Measurements from ENCODE around the gene TCP11L1.
"Not testable (repeated sequence)": the region's sequence is repeated elsewhere in the genome, so short reads cannot be mapped to it uniquely, and the experiment has no call there.

DNA sequence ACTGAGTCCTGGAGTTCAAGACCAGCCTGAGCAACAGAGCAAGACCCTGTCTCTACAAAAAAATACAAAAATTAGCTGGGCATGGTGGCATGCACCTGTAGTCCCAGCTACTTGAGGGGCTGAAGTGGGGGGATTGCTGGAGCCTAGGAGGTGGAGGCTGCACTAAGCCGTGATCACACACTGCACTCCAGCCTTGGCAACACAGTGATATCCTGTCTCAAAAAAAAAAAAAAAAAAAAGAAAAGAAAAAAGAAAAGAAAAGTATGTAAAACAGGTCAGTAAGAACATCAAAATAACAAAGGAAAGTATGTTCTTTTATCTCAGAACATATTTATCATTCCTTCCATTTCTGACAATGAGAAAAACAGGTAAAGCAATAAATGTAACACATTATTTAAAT lies 83.3 kb downstream of the TCP11L1 start:
- TF ChIP-seq, protein P1, sequence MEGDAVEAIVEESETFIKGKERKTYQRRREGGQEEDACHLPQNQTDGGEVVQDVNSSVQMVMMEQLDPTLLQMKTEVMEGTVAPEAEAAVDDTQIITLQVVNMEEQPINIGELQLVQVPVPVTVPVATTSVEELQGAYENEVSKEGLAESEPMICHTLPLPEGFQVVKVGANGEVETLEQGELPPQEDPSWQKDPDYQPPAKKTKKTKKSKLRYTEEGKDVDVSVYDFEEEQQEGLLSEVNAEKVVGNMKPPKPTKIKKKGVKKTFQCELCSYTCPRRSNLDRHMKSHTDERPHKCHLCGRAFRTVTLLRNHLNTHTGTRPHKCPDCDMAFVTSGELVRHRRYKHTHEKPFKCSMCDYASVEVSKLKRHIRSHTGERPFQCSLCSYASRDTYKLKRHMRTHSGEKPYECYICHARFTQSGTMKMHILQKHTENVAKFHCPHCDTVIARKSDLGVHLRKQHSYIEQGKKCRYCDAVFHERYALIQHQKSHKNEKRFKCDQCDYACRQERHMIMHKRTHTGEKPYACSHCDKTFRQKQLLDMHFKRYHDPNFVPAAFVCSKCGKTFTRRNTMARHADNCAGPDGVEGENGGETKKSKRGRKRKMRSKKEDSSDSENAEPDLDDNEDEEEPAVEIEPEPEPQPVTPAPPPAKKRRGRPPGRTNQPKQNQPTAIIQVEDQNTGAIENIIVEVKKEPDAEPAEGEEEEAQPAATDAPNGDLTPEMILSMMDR (conservative IDR thresholded peaks at IDR 0.05; ENCODE audit: low read depth, low read length) = not testable (repeated sequence)
- not testable (repeated sequence) for TF ChIP-seq EZH2 (IDR thresholded peaks at IDR 0.05; ENCODE audit: borderline replicate concordance, low read depth, low read length, poor library complexity, severe bottlenecking)
